Activated naive CD4-positive, alpha-beta T cell treated with anti-CD3 and anti-CD28 coated beads, Interleukin-2, amount 50 U/mL, for 16 hours (primary cell): ENCODE measurements around the gene CNTN5.

Source experiments
- DNase-seq: peaks from one replicate; pipeline ENCODE4 v3.0.0-alpha.2; 2020

The CNTN5 gene

GRCh38 chr11:99645934-99646333, 625.2 kb downstream of the CNTN5 start:
- DNase-seq: no peak

- DNase-seq: no peak
Observed at GRCh38 chr11:99670067-99670676, 649.4 kb downstream of the CNTN5 start.

GRCh38 chr11:99671808-99672409, 651.2 kb downstream of the CNTN5 start:
- no peak for DNase-seq

GRCh38 chr11:99676292-99676691, 655.5 kb downstream of the CNTN5 start:
- DNase-seq: no peak

DNA sequence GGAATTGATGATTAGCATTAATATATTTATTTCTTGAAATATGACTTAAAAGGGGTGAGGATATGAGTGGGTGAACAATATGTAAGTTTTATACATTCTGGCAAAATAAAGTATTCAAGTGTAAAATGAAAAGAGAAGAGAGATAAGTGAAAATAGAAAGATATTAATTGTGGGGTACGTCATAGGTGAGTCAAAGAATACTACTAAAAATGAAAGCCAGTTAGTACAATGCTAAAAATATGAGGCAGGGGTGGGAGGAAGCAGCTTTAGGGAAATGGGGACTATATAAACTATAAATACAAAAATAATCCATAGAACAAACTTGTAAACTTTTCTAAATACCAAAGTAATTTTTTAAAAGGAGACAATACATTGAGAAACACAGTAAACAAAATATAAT, 661.4 kb downstream of the CNTN5 start:
- DNase-seq: no peak

DNA sequence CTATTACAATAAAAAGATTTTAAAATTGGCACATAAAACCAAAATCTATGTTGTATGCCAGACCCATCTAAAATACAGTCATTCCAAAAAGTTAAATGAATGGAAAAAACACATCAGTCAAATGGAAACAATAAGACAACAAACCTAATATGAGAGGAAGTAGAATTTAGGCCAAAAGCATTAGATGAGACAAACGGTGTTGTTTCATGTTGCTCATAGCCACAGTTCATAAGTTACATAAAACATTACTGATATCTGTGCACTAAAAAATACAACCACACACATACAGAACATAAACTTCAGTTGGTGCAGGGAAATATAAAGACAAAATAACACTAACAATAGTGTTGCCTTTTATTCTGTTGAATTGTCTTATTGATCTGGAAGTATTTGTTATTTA, 661.9 kb downstream of the CNTN5 start:
- no peak for DNase-seq

- DNase-seq: no peak
Observed at GRCh38 chr11:99683933-99684332, 663.2 kb downstream of the CNTN5 start.

GRCh38 chr11:99686838-99687237, 666.1 kb downstream of the CNTN5 start:
- DNase-seq: no peak

GRCh38 chr11:99687320-99687719, 666.6 kb downstream of the CNTN5 start:
- DNase-seq: no peak

DNA sequence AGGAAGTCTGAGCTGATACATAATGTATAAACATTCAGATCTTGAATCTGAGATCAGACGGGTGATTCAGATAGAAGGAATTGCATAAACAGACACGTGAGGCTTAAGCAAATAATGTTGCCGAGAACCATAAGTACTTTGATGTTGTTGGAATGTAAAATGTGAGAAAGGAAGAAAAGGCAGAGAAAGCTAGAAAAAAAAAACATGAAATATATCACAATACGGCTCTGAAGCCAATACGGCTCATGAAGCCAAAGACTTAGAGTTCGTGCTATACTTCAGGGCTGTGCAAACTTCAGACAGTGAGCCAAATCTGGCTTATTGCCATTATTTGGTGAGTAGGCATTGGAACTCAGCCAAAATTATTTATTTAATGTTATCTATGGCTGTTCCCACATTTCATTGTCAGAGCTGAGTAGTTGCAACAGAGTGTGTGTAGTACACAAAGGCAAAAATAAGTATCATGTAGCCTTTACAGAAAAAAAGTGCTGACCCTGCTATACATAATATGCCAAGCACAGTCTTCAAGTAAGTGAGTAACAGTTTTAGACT, 673.3 kb downstream of the CNTN5 start:
- DNase-seq: no peak

- no peak for DNase-seq
Observed at GRCh38 chr11:99695106-99695505, 674.4 kb downstream of the CNTN5 start.

DNA sequence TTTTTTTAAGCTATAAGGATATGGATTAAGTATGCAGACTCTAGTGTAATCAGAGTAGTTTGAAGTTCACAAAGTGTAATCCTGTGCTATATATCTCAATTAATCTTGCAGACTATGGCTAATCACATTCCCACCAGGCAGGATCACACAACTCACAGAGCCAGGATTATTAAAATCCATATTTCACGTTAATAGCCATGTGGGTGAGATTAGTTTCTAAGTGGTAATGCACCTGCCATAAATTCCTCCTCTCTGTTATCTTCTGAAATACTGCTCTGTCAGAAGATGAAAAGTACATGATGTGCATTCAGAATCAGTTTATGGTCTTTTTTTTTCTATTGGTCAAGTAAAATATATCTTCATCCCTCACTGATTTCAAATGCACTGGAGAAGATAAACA, 686.1 kb downstream of the CNTN5 start:
- DNase-seq: no peak

- DNase-seq: no peak
Observed at GRCh38 chr11:99708928-99709672, 688.4 kb downstream of the CNTN5 start.

GRCh38 chr11:99716302-99716701, 695.6 kb downstream of the CNTN5 start:
- no peak for DNase-seq

GRCh38 chr11:99718291-99718690, 697.5 kb downstream of the CNTN5 start:
- no peak for DNase-seq

DNA sequence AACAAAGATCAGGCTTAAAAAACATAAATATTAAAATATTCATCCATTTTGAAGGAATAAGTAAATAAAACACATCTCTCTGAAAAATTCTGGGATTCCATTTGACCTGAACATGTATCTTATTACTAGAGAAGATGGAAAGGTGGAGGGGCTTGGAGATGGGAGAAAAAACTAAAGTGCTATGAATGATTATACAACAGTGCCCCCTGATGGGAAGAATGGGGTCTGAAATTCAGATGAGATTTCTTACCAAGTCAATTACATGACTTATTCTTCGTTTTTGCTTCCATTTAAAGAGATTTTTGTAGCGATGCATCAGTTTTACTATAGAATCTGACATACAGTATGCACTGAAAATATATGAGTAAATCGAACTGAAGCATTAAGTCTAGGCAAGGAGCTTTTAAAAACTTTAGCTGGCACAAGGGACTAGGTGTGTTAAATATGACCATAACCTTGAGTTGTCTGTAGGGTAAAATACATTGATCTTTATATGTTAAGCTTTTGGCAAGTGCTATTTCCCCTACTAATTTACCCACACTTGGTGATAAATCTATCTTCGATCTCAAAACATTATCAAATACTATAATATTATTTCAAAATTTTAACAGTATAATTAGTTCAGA, 718.8 kb downstream of the CNTN5 start:
- DNase-seq: no peak

GRCh38 chr11:99742501-99742900, 721.8 kb downstream of the CNTN5 start:
- no peak for DNase-seq

- DNase-seq: no peak
Observed at GRCh38 chr11:99759787-99760186, 739.0 kb downstream of the CNTN5 start.

DNA sequence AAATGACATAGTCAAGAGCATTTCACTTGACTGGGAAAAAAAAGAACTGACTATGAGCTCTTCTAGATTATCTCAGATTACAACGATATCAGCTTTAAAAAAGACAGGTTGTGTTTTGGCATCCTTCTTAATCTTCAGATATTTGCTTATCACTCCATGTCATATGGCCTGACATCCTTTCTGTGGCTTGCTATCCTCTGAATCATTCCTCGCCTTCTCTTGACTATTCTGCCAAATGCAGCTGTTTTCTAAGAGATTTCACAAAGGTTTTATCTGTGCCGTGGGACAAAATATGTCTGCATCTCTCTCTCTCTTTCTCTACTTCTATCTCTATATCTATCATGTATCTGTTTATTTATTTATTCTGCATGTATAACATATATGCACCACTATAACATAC, 746.1 kb downstream of the CNTN5 start:
- no peak for DNase-seq

GRCh38 chr11:99773646-99774045, 752.9 kb downstream of the CNTN5 start:
- DNase-seq: no peak

- no peak for DNase-seq
Observed at GRCh38 chr11:99781074-99781473, 760.3 kb downstream of the CNTN5 start.

DNA sequence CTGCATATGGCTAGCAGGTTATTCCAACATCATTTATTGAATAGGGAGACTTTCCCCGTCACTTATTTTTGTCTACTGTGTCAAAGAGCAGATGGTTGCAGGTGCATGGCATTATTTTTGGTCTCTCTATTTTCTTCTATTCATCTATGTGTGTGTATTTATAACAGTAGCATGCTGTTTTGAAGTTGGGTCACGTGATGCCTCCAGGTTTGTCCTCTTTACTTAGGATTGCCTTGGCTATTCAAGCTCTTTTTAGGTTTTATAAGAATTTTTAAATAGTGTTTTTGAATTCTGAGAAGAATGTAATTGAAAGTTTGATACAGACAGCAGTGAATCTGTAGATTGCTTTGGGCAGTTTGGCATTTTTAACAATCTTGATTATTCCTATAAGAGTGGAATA, 770.6 kb downstream of the CNTN5 start:
- DNase-seq: no peak

- DNase-seq: no peak
Observed at GRCh38 chr11:99795999-99796398, 775.2 kb downstream of the CNTN5 start.

DNA sequence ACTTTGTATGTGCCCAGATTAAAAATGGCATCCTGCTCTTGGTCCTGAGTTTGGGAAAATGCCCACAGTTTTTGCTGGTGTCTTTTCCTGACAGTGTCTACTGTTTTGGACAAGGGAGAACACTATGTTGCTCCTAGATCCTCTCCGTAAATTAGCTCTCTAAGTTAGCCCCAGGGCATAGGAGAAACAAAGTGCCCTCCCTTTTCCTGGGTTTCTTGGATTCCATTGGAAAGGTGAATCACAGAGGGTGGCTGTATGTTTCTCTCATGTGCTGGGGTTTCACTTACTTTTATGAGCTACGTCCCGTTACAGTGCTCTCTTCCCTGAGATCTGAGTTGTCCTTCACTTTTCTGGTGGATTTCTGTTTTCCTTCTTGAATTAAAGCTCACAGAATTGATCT, 782.8 kb downstream of the CNTN5 start:
- DNase-seq: no peak
